Measurements from ENCODE around the gene CEMIP. TPM values are rescaled to one million over a fixed set of nuclear protein-coding genes. Genes with fewer than 3 reads are reported as not detected.

CEMIP gene
- total and polyA plus RNA-seq, 2 of the 4 experiments (the other 2 are of a cell fraction): 63.8 to 78.0 TPM

DNA sequence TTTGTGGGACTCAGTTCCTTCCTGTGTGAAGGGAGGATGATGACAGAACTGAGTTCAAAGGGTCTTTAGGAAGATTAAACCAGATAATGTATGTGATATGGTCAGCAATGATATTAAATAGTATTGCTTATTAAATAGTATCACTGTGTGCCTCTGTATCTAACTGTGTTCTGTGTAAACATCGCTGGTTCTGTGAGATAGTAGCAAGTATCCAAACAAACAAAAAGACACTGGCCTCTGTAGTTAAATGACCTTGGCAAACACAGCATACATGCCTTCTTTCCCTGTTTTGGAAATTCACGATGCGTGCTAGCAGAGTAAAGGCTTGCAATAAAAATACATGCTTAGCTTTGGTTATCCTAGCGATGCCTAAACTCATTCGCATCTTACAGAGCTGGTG is 134.4 kb downstream of the CEMIP start:
- no peak overlapping the region for H3K4me3 ChIP-seq (ENCODE audit: insufficient read depth, low read depth, low read length)
- DNase-seq (no peak), ATAC-seq (ENCODE audit: low read depth) (no peak)
- no peak overlapping the region for H3K18ac ChIP-seq (ENCODE audit: low read depth, low read length)
- peaks cover 60% of the 10 kb centered on the region for H3K36me3 ChIP-seq (ENCODE audit: control insufficient read depth, insufficient read depth, low read length)
- no peaks in the 10 kb centered on the region for H3K9me3 ChIP-seq (ENCODE audit: control insufficient read depth, insufficient read depth, low read length)
- ChIA-PET CTCF (no interaction called here), POLR2A (ENCODE audit: unreplicated experiment) (no interaction called here)
- intact Hi-C loops (cut with micrococcal nuclease): no loop called here
- H2BK5ac ChIP-seq (ENCODE audit: low read depth, low read length, poor library complexity, severe bottlenecking): no peak overlapping the region
- WGBS, 2 experiments (ENCODE audit: extremely low coverage in 2 of 2, insufficient read length in 1 of 2): 94% methylated on average over 4 of the region's 5 CpGs; no CpG with 5 or more reads in 1 of the 2 experiments
- in situ Hi-C loops (cut with MboI; ENCODE audit: low sequenced_read_pairs): no loop called here
- H3K14ac ChIP-seq (replicated peaks; ENCODE audit: low read depth, low read length): no peak overlapping the region
- peaks cover 30% of the 10 kb centered on the region; the same call in 1 of the 2 replicates for H4K20me1 ChIP-seq (ENCODE audit: insufficient read depth, low read length)
- H4K91ac ChIP-seq (ENCODE audit: insufficient read depth, low read depth, low read length): no peak overlapping the region
- no peak overlapping the region for H3K9ac ChIP-seq (ENCODE audit: low read depth, low read length)
- no peak overlapping the region for H3K4ac ChIP-seq (ENCODE audit: low read depth, low read length)
- no peak overlapping the region for H2BK120ac ChIP-seq (ENCODE audit: low read depth, low read length)
- peaks cover 3% of the 10 kb centered on the region; the same call in 1 of the 2 replicates for H3K9me1 ChIP-seq (ENCODE audit: insufficient read depth, low read length)
- no peaks in the 10 kb centered on the region; the same call in 1 of the 2 replicates for H3K4me1 ChIP-seq (ENCODE audit: control insufficient read depth, insufficient read depth, low read length)
- no peak overlapping the region for H2AK5ac ChIP-seq (ENCODE audit: low read depth, low read length)
- no peak overlapping the region for H4K8ac ChIP-seq (ENCODE audit: low read depth in 2 of 2, low read length in 2 of 2)
- H2AFZ ChIP-seq (replicated peaks; ENCODE audit: low read length, poor library complexity): no peak overlapping the region
- no peak overlapping the region for H3K4me2 ChIP-seq (ENCODE audit: low read depth, low read length)
- H3K79me1 ChIP-seq (ENCODE audit: low read depth in 1 of 2, low read length in 2 of 2): 0 out of 4 replicates have a peak, but pooled peaks cover 0 to 3% of the 10 kb centered on the region in 2 experiments
- BruUV-seq (replicated peaks): no TSS peak
- no peak overlapping the region for H3K56ac ChIP-seq (ENCODE audit: extremely low read depth, insufficient read depth, low read length)
- dilution Hi-C loops (cut with HindIII; ENCODE audit: low sequenced_read_pairs, unreplicated experiment): no loop called here
- no peak overlapping the region for H2BK15ac ChIP-seq (ENCODE audit: low read depth, low read length)
- no peak overlapping the region for H3K27ac ChIP-seq (ENCODE audit: insufficient read depth, low read length)
- H3K27me3 ChIP-seq (ENCODE audit: control insufficient read depth, insufficient read depth, low read length): no peaks in the 10 kb centered on the region
- no peak overlapping the region for H2BK20ac ChIP-seq (ENCODE audit: low read depth, low read length)
- TF ChIP-seq MAZ (IDR thresholded peaks at IDR 0.05; ENCODE audit: borderline replicate concordance, low read depth, low read length): no peak
- TF ChIP-seq BHLHE40 (IDR thresholded peaks at IDR 0.05; ENCODE audit: low read depth, low read length): no peak
- TF ChIP-seq, protein P1, sequence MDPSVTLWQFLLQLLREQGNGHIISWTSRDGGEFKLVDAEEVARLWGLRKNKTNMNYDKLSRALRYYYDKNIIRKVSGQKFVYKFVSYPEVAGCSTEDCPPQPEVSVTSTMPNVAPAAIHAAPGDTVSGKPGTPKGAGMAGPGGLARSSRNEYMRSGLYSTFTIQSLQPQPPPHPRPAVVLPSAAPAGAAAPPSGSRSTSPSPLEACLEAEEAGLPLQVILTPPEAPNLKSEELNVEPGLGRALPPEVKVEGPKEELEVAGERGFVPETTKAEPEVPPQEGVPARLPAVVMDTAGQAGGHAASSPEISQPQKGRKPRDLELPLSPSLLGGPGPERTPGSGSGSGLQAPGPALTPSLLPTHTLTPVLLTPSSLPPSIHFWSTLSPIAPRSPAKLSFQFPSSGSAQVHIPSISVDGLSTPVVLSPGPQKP (IDR thresholded peaks at IDR 0.05; ENCODE audit: borderline replicate concordance, low read depth, low read length): no peak
- no peak for TF ChIP-seq NFE2L2 (IDR thresholded peaks at IDR 0.05; ENCODE audit: low read depth, low read length)
- TF ChIP-seq CEBPB (IDR thresholded peaks at IDR 0.05; ENCODE audit: low read depth, low read length): no peak
- TF ChIP-seq SMC3 (IDR thresholded peaks at IDR 0.05; ENCODE audit: low read depth, low read length): no peak
- TF ChIP-seq MAFK (IDR thresholded peaks at IDR 0.05; ENCODE audit: low read depth, low read length): no peak
- TF ChIP-seq MXI1 (IDR thresholded peaks at IDR 0.05; ENCODE audit: borderline replicate concordance, low read depth, low read length): no peak
- TF ChIP-seq, protein P2, sequence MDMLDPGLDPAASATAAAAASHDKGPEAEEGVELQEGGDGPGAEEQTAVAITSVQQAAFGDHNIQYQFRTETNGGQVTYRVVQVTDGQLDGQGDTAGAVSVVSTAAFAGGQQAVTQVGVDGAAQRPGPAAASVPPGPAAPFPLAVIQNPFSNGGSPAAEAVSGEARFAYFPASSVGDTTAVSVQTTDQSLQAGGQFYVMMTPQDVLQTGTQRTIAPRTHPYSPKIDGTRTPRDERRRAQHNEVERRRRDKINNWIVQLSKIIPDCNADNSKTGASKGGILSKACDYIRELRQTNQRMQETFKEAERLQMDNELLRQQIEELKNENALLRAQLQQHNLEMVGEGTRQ (IDR thresholded peaks at IDR 0.05; ENCODE audit: low read depth, low read length): no peak
- TF ChIP-seq, protein P3, sequence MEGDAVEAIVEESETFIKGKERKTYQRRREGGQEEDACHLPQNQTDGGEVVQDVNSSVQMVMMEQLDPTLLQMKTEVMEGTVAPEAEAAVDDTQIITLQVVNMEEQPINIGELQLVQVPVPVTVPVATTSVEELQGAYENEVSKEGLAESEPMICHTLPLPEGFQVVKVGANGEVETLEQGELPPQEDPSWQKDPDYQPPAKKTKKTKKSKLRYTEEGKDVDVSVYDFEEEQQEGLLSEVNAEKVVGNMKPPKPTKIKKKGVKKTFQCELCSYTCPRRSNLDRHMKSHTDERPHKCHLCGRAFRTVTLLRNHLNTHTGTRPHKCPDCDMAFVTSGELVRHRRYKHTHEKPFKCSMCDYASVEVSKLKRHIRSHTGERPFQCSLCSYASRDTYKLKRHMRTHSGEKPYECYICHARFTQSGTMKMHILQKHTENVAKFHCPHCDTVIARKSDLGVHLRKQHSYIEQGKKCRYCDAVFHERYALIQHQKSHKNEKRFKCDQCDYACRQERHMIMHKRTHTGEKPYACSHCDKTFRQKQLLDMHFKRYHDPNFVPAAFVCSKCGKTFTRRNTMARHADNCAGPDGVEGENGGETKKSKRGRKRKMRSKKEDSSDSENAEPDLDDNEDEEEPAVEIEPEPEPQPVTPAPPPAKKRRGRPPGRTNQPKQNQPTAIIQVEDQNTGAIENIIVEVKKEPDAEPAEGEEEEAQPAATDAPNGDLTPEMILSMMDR (conservative IDR thresholded peaks at IDR 0.05; ENCODE audit: low read depth, low read length): no peak
- no peak for TF ChIP-seq RFX5 (IDR thresholded peaks at IDR 0.05; ENCODE audit: low read depth, low read length)
- no peak for TF ChIP-seq FOS (IDR thresholded peaks at IDR 0.05; ENCODE audit: low read depth, low read length)
- TF ChIP-seq RCOR1 (IDR thresholded peaks at IDR 0.05; ENCODE audit: insufficient replicate concordance, low read length): no peak
- TF ChIP-seq POLR2A (IDR thresholded peaks at IDR 0.05; ENCODE audit: low read depth, low read length): no peak
- TF ChIP-seq RAD21 (IDR thresholded peaks at IDR 0.05; ENCODE audit: low read length): no peak
- TF ChIP-seq CHD1 (IDR thresholded peaks at IDR 0.05; ENCODE audit: low read depth, low read length): no peak
- H2AK9ac ChIP-seq (replicated peaks; ENCODE audit: low read depth, low read length, poor library complexity): no peak overlapping the region
- H3K23ac ChIP-seq (ENCODE audit: low read depth, low read length): no peak overlapping the region
- no peak overlapping the region for H4K5ac ChIP-seq (ENCODE audit: low read depth, low read length)

Data from IMR-90 (cell line).